Fibroblast of the conjunctiva (primary cell): ENCODE results near the gene PALLD.

Experiments used
- DNase-seq: peaks from one replicate; pipeline ENCODE4 v3.0.0-alpha.2; 2010; ENCODE audit warnings: low read depth

Gene PALLD

DNA sequence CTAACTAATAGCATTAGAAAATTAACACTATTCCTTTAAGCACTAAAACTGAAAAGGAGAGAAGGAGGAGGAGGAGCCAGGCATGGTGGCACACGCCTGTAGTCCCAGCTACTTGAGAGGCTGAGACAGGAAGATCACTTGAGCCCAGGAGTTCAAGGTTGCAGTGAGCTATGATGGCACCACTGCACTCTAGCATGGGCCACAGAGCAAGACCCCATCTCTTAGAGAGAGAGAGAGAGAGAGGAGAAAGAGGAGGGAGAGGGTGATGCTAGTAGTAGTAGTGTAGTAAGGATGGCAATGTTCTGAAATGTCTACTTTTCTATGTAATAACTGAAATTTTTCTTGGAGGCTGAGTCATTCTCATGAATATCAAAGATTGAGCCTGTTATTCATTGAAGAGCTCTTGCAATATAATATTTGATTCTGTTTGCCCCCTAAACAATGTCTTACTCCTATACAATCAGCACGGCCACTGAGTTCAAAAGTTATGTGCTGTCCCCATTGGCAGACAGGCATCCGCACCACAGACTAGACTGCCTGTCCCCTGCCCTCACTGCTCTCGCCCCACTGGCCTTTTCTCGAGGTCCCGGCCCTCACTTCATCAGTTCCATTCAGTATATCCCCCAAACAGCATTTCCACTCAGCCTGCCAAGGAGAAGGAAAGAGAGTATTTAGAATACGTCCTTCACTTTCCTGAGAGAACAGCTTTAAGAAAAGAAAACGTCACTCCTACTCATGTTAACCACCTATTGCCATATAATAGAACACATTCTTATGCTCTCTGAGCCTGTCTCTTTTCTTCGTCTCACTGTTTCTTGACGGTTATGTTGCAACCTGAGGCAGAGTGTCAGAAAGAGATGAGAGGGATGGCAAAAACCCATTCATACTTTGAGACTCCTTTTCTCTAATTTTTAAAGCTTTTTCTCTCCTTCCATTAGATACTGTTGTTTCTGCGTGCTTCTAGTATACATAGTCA, 238.1 kb downstream of the PALLD start:
- no peak for DNase-seq

DNA sequence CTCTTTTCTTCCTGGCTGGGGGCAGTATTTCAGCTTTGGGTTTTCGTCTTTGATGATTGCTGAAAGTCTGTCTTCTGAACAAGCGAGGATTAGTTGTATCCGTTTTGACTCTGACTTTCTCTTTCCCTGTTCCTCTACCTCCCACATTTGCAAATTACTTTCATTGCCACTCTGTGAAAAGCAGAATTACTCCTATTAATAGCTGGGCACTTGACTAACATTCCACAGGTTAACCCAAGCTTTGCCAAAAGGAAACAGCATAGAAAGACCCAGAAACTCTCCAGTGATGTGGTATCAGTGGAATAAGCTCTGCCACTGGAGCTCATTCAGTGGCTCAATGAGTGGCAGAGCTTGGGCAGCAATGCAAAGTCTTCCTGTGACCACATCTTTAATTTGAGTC, 238.9 kb downstream of the PALLD start:
- DNase-seq = no peak

DNA sequence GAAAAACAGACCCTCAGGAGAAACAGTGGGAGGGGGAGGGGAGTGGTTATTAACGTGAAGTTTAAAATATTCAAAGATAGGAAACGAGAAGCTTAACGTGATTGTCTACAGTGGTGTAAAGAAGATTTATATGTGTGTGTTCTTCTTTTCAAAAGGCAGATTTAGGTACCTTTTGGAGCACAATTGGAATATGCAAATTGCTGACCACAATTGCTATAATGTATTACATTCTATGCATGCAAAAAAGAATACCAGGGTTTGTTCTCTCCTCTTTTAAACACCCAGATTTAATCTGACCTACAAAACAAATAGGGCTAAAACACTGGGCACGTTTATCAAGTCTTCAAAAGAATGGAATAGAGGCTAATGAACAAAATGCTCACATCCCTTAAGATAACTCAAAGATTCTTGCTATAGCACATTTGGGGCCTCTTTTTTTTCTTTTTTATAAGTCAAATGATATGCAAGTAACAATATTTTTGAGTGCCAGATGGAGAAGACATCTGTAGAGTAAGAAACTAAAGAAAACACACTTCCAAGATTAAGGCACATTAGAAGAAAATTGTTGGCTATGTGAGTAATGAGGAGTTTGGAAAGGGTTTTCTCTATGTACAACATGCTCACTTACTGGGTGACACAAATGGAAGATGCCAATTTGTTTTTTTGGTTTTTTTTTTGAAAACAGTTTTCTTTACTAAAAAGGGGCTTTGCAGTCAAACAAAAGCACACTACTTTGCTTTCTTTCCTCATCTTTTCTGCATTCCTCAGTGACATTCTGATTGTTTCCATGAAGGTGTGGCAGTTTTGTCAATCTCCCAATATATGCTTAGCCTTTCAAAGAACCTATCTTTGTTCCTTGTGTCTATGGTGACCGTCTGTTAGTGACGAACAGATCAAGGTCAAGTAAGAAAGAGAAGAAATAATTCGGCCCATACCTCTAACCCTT, 240.3 kb downstream of the PALLD start:
- DNase-seq = no peak

DNA sequence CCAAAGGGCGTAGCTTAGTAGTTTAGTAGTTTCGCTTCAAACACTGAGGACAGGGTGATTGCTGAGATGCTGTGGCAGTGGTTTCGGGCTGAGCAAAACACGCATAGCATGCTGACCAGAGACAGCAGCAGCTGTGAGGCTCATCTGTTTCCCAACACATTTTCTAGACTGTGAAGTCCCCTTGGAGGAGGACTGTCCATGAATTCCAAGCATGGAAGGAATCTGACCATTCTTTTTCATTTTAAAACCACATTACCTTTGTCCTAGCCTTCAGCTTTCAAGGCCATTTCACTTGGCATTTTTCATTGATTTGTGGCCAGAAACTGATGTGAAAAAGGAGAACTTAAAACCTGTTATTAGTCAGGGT, 240.9 kb downstream of the PALLD start:
- no peak for DNase-seq

DNA sequence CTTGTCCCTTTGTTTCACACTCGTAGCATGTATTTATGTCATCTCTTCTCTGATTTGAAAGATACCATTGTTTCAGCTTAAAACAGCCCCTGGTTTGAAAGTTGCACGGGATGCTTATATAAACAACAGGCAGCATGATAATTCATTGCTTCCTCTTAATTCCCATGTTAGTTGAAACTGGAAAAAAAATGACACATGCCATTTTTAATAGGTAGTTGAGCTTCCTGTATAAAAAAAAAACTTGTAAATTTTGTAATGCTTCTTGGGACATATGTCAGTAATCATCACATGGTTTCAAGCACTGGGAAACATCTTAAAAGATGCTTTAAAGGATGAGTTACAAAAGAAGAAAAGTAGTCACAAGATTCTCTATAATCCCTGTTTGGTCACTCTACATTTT, 243.0 kb downstream of the PALLD start:
- DNase-seq = no peak

DNA sequence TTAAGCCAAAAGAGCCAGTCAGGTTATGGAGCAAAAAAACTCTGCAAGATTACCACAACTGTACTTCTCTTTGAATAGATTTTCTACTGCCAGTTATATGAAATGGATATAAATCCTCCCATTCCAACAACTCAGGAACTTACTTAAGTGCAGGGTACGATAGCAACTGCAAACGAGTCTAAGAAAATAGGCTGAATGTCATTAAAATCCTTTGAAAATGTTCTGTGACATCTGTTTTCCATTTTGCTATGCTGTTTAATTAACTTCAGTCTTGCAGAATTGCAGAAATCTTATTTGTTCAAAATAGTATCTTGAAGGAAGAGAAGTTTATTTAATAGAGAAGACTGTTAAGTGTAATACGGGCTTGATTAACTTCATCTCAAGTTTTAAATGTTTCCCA, 243.8 kb downstream of the PALLD start:
- no peak for DNase-seq

DNA sequence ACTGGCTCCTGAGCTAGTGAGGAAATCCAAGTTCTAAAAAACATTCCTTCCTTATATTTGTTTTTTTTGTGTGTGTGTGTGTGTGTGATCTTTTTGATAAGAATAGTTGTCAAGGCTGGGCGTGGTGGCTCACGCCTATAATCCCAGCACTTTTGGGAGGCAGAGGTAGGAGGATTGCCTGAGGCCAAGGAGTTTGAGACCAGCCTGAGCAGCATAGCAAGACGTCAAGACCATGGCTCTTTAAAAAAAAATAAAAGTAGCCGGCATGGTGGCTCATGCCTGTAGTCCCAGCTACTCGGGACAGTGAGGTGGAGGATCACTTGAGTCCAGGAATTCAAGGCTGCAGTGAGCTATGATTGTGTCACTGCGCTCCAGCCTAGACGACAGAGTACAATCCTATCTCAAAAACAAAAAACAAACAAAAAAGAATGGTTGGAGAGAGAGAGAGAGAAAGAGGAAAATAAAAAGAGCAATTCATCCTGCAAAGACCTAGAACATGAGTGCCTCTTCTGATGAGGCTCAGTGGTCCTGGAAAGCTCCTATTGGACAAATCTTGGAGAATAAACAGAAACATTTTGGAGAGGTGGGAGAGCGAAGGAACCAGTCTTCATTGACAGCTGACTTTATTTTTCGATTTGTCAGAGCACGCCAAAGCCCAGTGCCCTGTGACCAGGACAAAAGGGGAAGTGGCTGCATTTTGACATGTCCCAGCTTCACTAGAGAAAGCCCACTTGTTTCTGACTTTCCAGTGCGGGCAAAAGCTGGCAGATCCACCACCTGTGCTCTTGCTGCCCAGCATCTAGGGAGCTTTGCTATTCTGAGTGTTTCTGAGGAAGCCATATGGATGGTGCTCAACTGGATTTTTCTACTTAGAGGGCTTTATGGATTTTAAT, 244.7 kb downstream of the PALLD start:
- no peak for DNase-seq

DNA sequence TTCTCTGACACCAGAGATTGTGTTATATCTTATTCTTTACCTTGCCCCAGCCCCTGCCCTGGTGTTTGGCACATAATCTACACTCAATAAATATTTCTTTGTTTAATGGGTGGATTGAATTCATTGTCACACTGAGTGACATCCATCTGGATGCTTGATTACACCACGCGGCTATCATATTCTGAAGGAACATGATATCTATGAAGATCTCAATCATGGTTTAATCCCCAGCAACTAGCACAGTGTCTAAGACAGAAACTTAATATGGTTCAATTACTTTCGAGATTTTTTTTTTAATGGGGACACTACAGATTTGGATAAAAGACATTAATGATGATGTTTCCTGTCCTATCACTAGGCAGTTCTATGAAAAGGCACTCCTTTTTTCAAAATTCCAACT, 246.3 kb downstream of the PALLD start:
- DNase-seq = no peak

DNA sequence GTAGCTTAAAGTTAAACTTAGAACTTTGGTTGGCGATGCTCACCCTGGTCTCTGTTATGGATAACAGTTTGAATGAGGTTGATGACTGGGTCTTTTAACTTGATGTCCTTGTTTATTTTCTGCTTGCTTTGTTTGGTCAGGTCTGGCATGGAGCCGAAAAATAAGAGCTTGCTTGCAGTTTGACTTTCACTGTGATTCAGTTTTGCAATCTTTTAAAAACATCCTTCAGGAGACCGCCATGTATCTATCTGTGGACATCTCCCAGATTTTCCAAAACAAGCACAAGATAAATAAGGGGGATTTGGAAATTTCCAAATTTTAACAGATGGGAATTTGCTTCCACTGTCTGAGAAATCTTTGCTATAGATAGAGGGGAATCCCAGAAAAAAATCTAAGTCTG, 246.7 kb downstream of the PALLD start:
- no peak for DNase-seq

DNA sequence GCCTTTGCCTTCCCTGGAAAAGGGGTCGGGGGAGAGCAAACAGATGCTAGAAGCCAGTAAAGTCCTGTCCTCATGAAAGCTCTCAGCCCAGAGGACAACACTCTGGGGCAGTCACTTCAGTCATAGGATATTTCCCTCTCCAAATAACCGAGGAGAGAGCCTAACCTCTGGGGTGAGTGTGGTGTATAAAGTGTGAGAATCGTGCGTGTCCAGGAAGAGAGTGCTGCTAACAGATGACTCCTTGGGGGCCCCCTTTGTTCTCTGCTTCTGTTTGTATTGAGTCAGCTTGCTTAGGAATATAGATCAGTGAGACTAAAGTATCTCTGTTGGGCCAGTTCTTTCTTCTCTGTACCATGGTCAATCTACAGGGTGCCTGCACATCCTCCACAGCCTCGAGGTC, 247.2 kb downstream of the PALLD start:
- no peak for DNase-seq

DNA sequence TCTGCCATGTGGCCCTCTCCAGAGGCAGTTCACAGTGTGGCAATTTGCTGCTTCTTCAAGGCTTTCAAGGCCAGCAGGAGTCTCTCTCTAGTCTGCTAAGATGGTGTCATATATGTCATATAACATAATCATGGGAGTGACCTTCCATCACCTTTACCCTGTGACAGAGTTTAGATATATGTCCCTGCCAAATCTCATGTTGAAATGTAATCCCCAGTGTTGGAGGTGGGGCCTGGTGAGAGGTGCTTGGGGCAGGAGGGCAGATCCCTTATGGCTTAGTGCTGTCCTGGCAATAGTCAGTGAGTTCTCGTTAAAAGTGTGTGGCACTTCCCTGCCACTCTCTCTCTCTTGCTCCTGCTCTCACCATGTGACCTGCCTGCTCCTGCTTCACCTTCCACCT, 252.0 kb downstream of the PALLD start:
- no peak for DNase-seq

DNA sequence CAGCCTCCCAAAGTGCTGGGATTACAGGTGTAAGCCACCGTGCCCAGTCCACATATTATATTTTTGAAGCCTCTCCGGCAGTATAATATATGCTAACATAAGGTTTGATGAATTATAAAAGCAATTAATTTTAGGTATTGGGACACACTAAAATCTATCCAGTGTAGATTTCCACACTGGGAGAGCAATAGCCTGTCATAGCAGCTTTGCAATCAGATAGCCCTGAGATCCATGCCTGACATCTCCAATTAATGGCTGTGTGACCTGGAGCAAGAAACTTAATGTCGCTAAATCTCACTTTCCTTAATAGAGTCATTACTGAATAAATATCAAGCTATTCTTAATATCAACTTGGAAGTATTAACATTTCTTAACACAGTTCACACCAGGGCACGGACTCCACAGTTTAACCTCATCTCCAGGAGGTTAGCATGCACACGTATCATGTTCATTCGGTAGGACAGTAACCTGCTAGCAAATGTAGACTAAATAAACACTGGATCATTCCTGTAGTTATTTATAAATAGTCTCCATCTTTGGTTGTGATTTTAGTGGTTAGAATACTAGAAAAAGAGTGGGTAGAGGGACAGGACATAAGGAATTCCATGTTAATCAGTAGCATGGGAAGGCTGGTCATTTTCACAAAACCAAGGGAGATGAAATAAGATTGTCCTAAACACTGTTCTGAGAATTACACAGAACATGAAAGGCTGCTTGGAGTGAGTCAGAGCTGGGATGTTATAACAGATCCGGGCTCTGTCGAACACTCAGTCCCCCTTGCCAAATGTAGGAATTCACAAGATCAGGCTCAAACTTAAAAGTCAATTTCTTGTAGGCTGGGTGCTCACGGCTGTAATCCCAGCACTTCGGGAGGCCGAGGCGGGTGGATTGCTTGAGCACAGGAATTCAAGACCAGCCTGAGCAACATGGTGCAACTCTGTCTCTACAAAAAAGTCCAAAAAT, 254.7 kb downstream of the PALLD start:
- DNase-seq = no peak

DNA sequence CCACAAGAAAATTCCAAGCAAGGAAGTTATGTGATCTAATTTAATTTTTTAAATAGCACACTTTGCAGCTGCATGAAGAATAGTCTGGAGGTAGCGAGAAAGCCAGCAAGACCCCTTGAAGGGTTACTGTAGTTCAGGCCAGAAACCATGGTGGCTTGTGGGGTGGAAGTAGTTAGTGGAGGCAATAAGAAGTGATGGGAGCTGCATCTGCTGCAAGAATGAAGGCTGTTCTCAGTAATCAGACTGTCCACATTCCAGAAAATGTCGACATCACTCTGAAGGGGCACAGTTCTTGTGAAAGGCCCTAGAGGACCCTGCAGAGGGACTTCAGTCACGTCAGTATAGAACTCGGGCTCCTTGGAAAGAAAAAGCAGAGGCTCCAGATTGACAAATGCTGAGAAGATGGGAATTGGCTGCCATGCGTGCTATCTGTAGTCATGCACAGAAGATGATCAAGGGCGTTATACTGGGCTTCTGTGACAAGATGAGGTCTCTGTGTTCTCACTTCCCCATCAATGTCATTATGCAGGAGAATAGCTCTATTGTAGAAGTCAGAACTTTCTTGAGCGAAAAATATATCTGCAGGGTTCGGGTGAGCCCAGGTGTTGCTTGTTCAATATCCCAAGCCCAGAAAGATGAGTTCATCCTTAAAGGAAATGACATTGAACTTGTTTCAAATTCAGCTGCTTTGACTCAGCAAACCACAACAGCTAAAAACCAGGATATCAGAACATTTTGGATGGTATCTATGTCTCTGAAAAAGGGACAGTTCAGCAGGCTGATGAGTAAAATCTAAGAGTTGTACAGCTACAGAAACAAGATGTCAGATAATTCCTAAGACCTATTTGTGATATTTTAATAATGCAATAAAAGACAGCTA, 259.0 kb downstream of the PALLD start:
- DNase-seq = no peak

DNA sequence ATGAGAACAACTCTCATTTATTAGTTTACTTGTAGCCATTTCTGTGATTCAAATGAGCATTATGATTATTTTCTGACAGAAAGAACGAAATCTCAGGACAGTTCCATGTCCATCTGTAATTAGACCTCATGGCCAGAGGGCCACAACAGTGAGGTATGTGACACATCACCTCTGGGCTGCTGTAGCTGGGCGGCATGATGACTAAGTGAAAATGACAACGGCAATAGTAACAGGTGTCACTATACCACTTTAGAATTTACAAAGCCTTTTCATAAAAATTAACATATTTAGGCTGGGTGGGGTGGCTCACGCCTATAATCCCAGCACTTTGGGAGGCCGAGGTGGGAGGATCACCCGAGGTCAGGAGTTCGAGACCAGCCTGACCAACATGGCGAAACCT, 260.6 kb downstream of the PALLD start:
- DNase-seq = no peak

DNA sequence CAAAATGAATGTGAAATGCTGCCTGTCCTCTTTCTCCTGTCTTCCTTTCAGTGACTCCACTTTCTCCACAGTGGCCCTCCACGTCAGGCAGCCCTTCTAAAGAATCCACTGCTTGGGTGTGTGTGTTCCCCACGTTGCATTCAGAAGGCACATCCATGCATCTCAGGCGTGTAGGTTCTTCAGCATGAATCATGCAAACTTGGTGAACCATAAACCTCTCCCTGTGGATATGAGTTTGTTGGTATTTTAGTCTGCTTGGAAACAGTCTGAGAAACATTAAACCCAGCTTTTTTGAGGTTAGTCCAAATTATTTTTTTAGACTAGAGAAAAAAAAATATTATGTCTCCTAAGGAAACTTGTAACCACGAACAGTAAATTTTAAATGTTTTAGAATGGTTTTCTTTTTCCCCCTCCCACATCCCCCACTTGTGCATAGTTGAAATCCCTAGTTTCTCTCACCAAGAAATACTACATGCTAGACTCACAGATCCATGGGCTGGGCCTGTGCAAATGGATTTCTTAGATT, 261.6 kb downstream of the PALLD start:
- DNase-seq = peak; percentile 53

DNA sequence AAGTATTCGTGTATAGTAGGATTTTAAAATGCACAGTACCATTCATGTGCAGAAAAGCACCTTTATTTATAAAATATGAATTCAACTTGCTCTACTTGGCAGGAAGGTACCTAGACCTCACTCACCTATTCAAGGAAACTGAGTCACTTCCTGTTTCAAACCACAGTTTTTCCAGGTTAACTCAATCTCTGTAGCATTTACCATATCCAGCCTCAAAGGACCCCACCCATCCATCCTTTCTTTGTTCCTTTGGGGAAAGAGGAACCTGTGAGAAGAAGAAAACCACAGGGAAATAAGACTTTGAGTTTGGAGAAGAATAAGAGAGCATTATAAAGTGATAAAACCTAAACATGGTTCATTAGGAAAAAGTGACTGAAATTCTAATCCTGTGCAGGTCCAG, 262.5 kb downstream of the PALLD start:
- DNase-seq = no peak

DNA sequence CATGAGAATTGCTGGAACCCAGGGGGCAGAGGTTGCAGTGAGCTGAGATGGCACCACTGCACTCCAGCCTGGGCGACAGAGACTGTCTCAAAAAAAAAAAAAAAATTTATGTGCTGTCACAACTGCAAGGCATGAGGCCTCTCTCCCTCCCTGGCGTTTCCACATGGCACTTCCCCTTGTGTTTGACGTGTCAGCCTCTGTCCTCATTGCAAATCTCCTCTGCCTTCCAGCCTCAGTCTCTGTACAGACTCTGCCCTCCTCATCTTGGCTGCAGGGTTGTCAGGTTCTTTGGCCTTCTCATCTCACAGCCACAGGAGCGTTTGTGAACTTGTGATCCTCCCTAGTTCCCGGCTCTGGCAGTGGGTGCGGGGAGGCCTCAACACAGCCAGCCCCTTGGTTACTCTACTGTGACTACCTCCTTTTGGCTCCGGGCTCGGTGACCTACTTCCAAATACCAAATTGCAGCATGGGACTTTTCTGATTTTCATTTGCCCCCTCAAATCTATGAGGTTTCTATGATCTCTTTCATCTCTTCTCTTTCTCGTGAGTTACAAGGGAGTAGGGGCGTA, 263.2 kb downstream of the PALLD start:
- DNase-seq = no peak

DNA sequence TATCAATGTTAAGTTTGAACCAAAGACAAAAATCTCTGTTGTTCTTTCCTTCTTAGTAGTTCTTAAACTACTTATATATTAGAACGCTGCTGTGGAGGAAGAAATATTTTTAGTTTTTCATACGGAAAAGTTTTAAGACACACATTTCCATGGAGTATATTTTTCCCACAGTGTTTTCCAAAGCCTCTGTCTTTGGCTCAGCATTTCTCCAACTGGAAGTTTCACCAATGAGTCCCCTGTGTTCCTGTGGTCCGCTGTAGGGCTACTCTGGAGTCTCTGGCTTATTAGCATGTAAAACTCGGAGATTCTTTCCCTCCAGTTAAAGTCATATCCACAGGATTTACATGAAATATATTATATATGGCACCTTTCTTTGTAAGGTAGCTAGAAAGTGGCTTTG, 264.2 kb downstream of the PALLD start:
- DNase-seq = no peak

DNA sequence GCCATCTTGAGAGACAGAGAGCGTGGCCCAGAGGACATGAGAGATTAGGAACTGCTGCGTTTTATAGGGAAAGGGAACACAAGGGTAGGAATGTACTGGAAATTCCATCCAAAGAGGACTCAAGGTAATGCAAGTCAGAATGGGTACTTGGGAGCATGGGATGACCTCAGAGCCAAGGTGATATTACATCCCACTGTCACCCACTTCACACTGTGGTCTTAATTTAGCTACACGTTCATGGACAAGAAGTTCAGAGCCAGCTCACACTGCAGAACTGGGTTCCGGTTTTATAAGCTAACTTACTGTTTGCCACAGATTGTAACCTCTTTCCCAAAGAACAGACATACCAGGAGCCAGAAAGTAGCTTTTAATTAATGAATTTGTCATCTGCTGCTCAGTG, 268.5 kb downstream of the PALLD start:
- no peak for DNase-seq
